HG03097 (cell line): ENCODE measurements around the gene CLK4.
A peak's percentile ranks its signal among the peaks of the same experiment; 100 is the strongest.

ENCODE experiments used
- ATAC-seq: cut with Tn5 transposase; IDR thresholded peaks from one replicate; pipeline ENCODE4 v1.9.1; 2021; ENCODE audit not compliant: unreplicated experiment, low FRiP score

Gene CLK4

GRCh38 chr5:178626484-178627258, at the start of gene CLK4:
TSS of gene CLK4 (minus strand) at chr5:178627050. CDS start at chr5:178623416, 3,634 bp downstream.
- peak; percentile 81 for ATAC-seq

DNA sequence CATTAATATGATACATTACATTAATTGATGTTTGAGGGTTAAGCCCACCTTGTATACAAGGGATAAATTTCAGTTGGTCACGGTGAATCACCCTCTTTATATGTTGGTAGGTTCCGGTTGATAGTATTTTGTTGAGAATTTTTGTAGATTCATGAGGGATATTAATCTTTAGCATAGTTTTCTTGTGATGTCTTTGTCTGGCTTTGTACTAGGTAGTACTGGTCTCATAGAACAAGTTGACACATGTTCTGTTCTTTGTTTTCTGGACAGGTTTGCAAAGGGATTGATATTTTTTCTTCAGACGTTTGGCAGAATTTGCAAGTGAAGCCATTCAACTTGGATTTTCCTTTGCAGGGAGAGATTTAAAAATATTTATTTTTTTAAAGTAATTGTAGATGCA, 49.1 kb upstream of the CLK4 start:
- ATAC-seq = no peak

GRCh38 chr5:178674334-178674733, 47.5 kb upstream of the CLK4 start:
- no peak for ATAC-seq

GRCh38 chr5:178673801-178674295, 47.0 kb upstream of the CLK4 start:
- no peak for ATAC-seq

DNA sequence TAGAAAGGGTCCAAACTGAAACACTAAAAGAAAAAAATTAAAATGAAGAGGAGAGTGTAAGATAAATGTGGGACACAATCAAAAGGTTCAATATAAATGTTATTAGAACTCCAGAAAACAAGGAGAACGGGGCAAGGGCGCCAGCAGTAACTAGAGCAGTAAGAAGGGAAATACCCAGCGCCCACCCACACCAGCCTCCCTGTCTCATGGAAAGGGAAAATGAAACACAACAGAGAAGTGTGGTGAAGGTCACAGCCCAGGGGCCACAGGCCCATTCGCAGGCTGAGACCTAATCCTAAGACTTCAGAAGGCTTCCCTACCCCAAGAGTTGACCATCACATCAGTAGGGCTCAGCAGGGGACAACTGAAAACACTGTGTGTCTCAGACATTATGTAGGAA, 45.8 kb upstream of the CLK4 start:
- no peak for ATAC-seq

DNA sequence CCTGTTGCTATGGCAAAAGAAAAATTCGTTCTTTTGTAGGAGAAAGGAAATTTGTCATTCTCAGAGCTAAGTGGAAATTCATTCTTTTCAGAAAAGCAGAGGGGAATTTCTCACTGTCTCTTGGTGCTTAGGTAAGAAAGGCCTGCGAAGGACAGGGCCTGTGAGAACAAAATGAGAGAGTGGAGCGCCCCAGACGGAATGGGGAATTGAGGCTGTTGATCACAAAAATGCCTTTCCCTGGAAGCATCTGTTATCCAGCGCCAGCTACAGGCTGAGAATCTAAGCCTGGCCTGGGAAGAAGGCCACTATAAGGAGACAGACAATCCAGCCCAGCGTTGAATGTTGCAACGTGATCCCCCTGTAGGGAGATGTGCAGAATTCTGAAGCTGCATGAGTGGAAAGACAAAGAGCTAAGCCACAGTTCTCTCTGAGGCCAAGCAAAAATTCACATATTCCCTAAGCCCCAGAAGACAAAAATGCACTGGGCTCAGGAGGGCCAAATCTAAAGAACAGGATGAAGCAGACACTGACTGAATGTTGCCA, 44.8 kb upstream of the CLK4 start:
- no peak for ATAC-seq

- no peak for ATAC-seq
Observed at GRCh38 chr5:178670351-178670885, 43.6 kb upstream of the CLK4 start.

DNA sequence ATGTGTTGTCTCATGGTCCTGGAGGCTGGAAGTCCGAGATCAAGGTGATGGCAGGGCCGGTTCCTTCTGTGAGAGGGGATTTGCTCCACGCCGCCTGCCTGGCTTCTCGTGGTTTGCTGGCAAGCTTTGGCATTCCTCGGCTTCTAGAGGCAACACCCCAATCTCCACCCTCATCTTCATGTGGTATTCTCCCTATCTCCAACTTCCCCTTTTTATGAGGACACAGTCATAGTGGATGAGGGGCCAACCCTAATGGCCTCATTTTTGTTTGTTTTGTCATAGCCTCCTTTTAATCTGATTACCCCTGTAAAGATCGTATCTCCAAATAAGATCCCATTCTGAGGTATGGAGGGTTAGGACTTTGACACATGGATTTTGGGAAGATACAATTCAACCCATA, 41.7 kb upstream of the CLK4 start:
- ATAC-seq = no peak

DNA sequence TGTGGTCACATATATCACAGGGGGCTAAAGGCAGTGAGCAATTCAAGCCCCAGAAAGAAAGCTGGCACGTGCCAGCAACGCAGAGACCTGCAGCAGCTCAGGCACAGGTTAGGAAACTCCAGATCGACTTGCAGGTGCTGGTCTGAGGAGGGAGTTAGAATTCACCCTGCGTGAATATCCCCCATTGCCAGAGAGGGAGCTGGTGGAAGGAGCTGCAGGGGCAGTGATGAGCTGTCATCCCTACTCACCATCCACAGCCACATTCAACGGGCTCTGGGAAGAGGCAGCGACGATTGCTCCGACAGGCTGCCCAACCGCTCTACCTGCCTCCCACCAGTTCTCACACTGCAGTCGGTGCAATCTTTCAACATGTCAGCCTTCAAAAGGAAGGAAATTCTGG, 40.8 kb upstream of the CLK4 start:
- no peak for ATAC-seq

DNA sequence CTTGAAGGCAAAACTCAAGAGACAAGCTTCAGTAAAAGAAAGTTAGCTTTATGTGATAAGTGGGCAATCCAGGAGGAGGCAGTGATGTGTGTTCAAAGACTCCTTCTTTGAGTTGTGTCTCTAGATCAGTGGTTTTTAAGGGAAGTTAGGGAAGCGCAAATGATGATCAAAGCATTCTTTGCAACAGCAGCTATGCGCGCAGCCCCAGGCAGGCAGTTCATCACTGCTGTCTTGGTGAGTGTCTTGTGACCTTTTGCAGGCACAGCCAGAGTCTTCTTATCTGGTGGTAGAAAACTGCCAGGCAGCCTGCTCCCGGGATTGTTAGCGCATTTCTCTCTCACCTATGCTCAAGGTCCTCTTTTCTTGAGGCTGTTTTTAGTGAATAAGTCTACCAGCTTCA, 40.3 kb upstream of the CLK4 start:
- ATAC-seq = no peak

GRCh38 chr5:178664141-178664540, 37.3 kb upstream of the CLK4 start:
- no peak for ATAC-seq

GRCh38 chr5:178662541-178662860, 35.7 kb upstream of the CLK4 start:
- ATAC-seq = no peak

DNA sequence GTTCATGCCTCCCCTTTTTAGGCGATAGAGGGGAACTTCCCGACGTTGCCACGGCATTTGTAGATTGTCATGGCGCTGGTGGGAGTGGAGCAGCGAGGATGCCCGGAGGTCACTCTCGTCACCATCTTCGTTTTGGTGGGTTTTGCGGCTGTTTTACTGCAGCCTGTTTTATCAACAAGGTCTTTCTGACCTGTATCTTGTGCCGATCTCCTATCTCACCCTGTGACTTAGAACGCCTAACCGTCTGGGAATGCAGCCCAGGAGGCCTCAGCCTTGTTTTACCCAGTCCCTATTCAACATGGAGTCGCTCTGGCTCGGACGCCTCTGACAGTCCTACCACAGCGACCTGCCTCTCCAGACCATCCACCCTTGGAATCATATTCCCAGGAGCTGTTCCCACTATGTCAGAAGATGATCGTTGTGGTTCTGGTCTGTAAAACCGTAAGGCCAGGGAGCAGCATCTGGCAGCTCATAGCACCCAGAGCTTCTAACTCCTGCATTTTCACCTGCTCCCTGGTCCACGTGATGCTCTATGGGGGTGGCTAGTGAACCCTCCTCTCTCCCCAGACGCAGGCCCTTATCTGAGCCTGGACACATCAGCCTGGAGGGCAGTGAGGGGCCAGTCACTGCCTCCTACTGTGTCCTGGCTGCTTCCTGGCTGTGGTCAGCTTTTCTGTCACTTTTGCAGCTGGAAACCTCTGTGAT, 35.1 kb upstream of the CLK4 start:
- no peak for ATAC-seq

DNA sequence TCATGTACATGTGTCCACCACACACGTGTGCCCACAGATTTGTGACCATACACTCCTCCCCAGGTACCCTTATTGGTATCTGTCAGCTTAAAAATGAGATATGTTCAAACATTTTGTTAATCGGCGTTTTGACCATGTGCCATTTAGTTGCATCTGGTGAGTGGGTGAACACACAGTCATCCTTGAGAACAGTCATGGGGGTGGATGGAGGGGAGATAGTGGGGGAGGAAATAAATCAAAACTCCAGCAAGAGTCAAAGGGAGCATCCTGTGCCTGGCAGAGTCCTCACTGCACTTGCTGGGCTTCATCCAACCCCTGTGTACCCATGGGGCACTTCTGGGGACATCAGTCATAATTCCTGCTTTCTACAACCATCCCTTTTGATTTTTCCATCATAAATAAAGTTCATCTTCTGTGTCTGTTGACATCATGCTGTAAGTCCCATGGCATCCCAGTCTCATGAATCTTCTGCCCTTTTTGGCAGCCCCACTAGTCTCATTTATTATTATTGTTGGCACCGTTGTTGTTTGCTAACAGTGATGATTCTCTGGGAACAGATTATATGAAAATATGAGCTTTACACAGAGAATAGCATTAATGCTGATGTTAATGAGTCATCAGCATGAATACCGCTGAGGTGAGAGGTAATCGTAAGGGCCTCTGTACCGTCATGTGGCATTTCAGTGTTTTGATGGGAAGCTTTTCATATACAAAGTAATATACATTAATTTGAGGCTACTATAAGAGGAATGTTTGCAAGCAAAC, 24.4 kb upstream of the CLK4 start:
- no peak for ATAC-seq

DNA sequence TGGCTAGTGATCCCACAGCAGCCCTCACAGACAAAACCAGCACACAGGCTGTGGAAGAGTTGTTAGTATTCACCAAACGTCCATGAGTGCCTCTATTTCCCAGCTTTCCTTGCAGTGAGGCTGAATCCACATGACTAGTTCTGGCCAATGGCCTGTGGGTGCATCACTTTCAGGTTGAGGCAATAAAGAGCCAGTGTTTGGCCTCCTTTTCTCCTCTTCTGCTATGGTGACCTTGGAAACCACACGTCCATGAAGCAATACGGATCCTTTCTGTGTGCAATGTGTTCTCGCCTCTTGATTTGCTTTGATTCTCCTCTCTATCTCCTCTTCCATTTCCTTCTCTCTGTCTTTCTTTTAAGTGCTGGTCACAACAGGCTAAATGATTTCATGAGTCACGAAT, 23.4 kb upstream of the CLK4 start:
- ATAC-seq = no peak

GRCh38 chr5:178649580-178649979, 22.7 kb upstream of the CLK4 start:
- no peak for ATAC-seq

DNA sequence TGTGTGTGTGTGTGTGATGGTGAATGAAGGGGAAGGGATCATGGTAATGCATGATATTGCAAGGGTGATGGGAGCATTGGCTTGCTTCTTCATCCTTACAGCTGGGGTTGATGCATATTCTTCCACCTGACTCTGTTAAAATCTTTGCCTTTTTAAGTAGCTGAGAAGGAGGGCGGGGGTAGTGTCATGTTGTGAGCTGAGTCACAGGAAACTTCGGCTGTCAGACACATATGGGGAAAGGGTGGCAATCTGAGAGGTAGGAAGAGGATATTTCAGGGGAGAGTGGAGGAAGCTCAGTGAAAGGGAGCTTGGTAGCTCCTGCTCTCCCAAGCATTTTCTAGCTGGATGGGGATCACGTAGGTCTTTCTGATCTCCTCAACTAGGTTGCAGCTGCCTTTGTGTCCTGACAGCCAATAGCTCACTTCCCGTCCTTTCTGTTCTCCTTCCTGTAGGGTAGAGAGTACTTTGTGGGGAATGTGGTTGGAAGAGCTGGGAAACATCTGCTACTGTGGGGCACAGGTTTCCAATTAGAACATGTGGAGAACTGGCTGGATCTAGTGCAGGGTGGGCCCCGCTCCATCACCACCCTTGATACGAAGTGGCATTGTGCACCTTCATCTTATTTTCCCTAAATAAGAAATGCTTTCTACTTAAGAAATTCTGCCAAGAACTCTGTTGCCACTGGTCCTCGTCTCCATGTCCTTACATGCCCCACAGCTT, 18.1 kb upstream of the CLK4 start:
- no peak for ATAC-seq

DNA sequence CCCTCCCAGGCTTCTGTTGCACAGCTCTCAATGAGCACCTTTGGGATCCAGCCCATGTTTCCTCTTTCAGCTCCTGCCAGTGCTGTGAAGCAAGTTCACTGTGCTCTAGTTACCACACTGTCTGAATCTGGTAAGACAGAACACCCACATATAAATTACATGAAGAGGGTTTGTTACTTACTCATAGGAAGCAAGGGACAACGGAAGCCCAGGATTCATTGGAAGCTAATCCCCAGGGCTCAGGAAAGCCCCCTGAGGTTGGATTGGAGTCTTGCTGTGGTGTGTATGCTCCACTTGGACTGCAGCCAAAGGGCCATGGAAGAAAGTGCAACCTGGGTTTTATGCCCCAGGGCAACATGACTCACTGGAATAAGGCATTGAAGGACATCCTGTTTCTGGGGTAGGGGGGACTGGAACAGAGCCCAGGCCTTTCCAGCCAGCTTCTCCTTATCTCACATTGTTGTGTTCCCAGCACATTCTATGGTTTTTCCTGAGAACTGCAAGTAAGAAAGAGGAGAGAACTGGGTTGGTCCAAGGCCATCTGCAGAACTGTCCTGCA, 15.6 kb upstream of the CLK4 start:
- no peak for ATAC-seq

GRCh38 chr5:178641711-178642110, 14.9 kb upstream of the CLK4 start:
- no peak for ATAC-seq
